Stomach smooth muscle (tissue), 2 donors: Measurements from ENCODE around the gene STX11.

Source experiments
- H3K27ac ChIP-seq: one replicate; pipeline ENCODE4 v1.7.0; 2013; ENCODE audit warnings: mild to moderate bottlenecking, low read length, inconsistent platforms
- H3K27me3 ChIP-seq, 2 donors: one replicate each; pipeline ENCODE4 v1.7.0; 2013; ENCODE audit warnings: low read length in 2 of 2; ENCODE audit not compliant: insufficient read depth in 2 of 2, control insufficient read depth in 1 of 2
- H3K36me3 ChIP-seq, 2 donors: one replicate each; pipeline ENCODE4 v1.7.0; 2013; ENCODE audit warnings: low read length in 2 of 2; ENCODE audit not compliant: control insufficient read depth in 2 of 2, insufficient read depth in 2 of 2
- H3K4me1 ChIP-seq: one replicate; pipeline ENCODE4 v1.7.0; 2013; ENCODE audit warnings: low read length; ENCODE audit not compliant: control insufficient read depth, insufficient read depth
- H3K4me3 ChIP-seq, 2 donors: one replicate each; pipeline ENCODE4 v1.7.0; 2013; ENCODE audit warnings: low read length in 2 of 2
- H3K9ac ChIP-seq, 2 donors: one replicate each; pipeline ENCODE4 v1.7.0; 2013; ENCODE audit warnings: low read length in 2 of 2, mild to moderate bottlenecking in 1 of 2
- H3K9me3 ChIP-seq, 2 donors: one replicate each; pipeline ENCODE4 v1.7.0; 2013; ENCODE audit warnings: low read length in 2 of 2; ENCODE audit not compliant: control insufficient read depth in 2 of 2
- donor health status: healthy.
- donor health status: Pancreatic carcinoma.

STX11 gene

DNA sequence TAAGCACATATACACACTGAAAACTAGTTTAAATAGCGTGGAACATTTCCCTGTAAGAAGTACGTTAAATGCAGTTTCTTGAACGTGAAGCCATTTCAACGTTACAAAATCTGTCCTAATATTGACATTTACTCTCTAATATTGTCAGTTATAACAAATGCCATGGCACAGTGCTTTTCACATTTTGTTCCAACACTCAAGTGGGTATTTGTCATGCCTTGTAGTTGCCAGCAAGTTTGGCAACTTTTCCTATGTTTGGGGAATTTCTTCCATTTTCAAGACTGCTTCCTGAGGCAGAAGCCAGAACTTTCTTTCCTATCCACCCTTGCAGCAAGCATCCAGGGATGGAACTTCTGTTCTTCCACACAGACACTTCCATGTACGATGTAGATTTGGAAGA is 63.0 kb downstream of the STX11 start:
- no peaks in the 10 kb centered on the region for H3K36me3 ChIP-seq
- H3K4me3 ChIP-seq: no peak overlapping the region
- H3K27me3 ChIP-seq: no peaks in the 10 kb centered on the region
- no peaks in the 10 kb centered on the region for H3K9me3 ChIP-seq
- H3K4me1 ChIP-seq: peaks cover 21% of the 10 kb centered on the region
- no peak overlapping the region for H3K9ac ChIP-seq
- no peak overlapping the region for H3K27ac ChIP-seq

DNA sequence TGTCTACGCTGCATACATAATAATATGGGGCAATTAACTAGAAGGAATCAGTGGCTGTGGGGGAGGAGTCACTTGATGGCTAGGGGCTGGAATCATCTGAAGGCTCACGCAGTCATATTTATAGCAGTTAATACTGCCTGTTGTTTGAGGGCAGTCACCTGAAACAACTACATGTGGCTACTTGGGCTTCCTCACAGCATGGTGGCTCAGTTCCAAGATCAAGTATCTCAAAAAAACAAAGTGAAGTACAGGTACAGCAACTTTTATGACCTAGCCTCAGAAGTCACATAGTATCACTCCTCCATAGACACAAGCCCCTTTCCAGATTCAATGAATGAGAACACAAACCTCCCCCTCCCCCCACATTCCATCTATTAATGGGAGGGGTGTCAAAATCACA is 63.7 kb downstream of the STX11 start:
- H3K9me3 ChIP-seq: no peaks in the 10 kb centered on the region
- peaks cover 21% of the 10 kb centered on the region for H3K4me1 ChIP-seq
- H3K27ac ChIP-seq: no peak overlapping the region
- no peak overlapping the region for H3K9ac ChIP-seq
- H3K27me3 ChIP-seq: no peaks in the 10 kb centered on the region
- no peaks in the 10 kb centered on the region for H3K36me3 ChIP-seq
- H3K4me3 ChIP-seq: no peak overlapping the region

- Histone ChIP-seq H3K9me3 (no peaks in the 10 kb centered on the region), H3K36me3 (no peaks in the 10 kb centered on the region), H3K27me3 (no peaks in the 10 kb centered on the region), H3K4me1 (peaks cover 21% of the 10 kb centered on the region), H3K9ac (peak overlapping the region in 1 of 2 donors; percentile 82), H3K27ac (peak overlapping the region; percentile 90), H3K4me3 (peak overlapping the region; percentile 91 to 93)
These were observed 64.5 kb downstream of the STX11 start for GRCh38 chr6:144214622-144215401.

GRCh38 chr6:144215402-144215931 is 65.2 kb downstream of the STX11 start:
- H3K27me3 ChIP-seq: no peaks in the 10 kb centered on the region
- H3K36me3 ChIP-seq: no peaks in the 10 kb centered on the region
- no peaks in the 10 kb centered on the region for H3K9me3 ChIP-seq
- peak overlapping the region; percentile 82 to 84 for H3K9ac ChIP-seq
- H3K27ac ChIP-seq: peak overlapping the region; percentile 90
- peak overlapping the region; percentile 91 to 93 for H3K4me3 ChIP-seq
- H3K4me1 ChIP-seq: peaks cover 21% of the 10 kb centered on the region

GRCh38 chr6:144215932-144216667 is 65.8 kb downstream of the STX11 start:
- Histone ChIP-seq H3K9me3 (no peaks in the 10 kb centered on the region), H3K4me3 (peak overlapping the region; percentile 91 to 93), H3K27ac (peak overlapping the region; percentile 90), H3K27me3 (no peaks in the 10 kb centered on the region), H3K9ac (peak overlapping the region; percentile 82 to 84), H3K4me1 (peaks cover 21% of the 10 kb centered on the region), H3K36me3 (no peaks in the 10 kb centered on the region)

DNA sequence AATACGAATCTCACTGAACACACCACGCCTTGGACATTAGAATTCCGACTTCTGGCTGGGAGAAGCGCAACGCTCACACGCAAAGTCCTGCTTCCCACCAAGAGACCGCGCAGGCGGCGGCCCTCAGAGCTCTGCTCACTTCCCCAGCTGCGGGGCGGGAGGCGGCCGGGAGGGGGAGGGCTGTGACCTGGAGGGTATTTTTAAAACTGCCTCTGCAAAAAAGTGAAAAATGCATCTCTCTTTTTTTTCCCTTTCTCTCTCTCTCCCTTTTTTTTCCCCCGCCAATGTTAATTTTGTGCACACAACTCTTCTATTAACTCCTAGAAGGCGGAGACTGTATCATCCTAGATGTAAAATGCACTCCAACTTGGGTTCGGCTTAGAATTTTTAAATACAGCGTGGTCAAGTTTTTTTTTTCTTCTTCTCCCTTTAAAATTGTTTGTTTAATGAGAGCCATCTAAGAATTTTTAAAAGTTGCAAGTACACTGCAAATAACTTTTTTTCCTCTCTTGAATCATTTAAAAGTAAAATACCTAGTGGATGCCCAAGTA is 66.4 kb downstream of the STX11 start:
- Histone ChIP-seq H3K9ac (peak overlapping the region; percentile 82 to 84), H3K36me3 (no peaks in the 10 kb centered on the region), H3K27ac (peak overlapping the region; percentile 90), H3K4me1 (peaks cover 21% of the 10 kb centered on the region), H3K4me3 (peak overlapping the region; percentile 91 to 93), H3K27me3 (no peaks in the 10 kb centered on the region), H3K9me3 (no peaks in the 10 kb centered on the region)

GRCh38 chr6:144217264-144217663 is 66.9 kb downstream of the STX11 start:
- no peaks in the 10 kb centered on the region for H3K27me3 ChIP-seq
- no peaks in the 10 kb centered on the region for H3K36me3 ChIP-seq
- peak overlapping the region; percentile 90 for H3K27ac ChIP-seq
- H3K9me3 ChIP-seq: no peaks in the 10 kb centered on the region
- peaks cover 21% of the 10 kb centered on the region for H3K4me1 ChIP-seq
- H3K4me3 ChIP-seq: peak overlapping the region; percentile 3 to 93
- H3K9ac ChIP-seq: peak overlapping the region; percentile 36 to 82

DNA sequence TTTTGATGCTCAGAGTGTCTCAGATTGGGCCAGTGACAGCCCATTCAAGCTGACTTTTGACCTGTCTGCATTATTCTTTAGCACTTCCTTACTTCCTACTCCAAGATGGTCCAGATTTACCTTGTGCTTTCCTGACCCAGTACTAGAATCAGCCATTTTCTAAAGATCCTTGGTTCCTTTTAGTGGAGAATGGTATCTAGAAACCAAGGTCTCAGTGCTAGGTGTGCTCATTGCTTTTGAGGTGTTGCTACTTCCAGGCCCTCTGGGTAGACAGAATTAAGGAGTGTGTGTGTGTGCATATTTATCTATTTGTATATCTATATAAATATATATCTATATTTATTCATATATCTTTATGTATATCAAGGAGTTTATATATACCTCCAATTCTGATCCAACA is 67.5 kb downstream of the STX11 start:
- peaks cover 21% of the 10 kb centered on the region for H3K4me1 ChIP-seq
- H3K27me3 ChIP-seq: no peaks in the 10 kb centered on the region
- no peaks in the 10 kb centered on the region for H3K36me3 ChIP-seq
- H3K9ac ChIP-seq: peak overlapping the region in 1 of 2 donors; percentile 82
- peak overlapping the region; percentile 90 for H3K27ac ChIP-seq
- H3K9me3 ChIP-seq: no peaks in the 10 kb centered on the region
- peak overlapping the region in 1 of 2 donors; percentile 93 for H3K4me3 ChIP-seq

- Histone ChIP-seq H3K4me3 (no peak overlapping the region), H3K27me3 (no peaks in the 10 kb centered on the region), H3K4me1 (peaks cover 21% of the 10 kb centered on the region), H3K27ac (no peak overlapping the region), H3K9ac (no peak overlapping the region), H3K36me3 (no peaks in the 10 kb centered on the region), H3K9me3 (no peaks in the 10 kb centered on the region)
These were observed 68.9 kb downstream of the STX11 start for GRCh38 chr6:144219056-144219685.

- Histone ChIP-seq H3K4me1 (peaks cover 16% of the 10 kb centered on the region), H3K27me3 (no peaks in the 10 kb centered on the region), H3K4me3 (no peak overlapping the region), H3K9ac (no peak overlapping the region), H3K36me3 (no peaks in the 10 kb centered on the region), H3K9me3 (no peaks in the 10 kb centered on the region), H3K27ac (no peak overlapping the region)
These were observed 69.9 kb downstream of the STX11 start for GRCh38 chr6:144220031-144220790.
